T-helper 9 cell (primary cell): ENCODE data around the gene PPL.
"Not testable (repeated sequence)": the region's sequence is repeated elsewhere in the genome, so short reads cannot be mapped to it uniquely, and the experiment has no call there.

Source experiments
- DNase-seq: peaks from one replicate; pipeline ENCODE4 v3.0.0-alpha.2; 2020
- total RNA-seq, 2 donors: gene quantifications; one replicate each; lab custom pipeline; 2026; lab: John Stamatoyannopoulos, UW

Gene PPL
- 0 reads per million in 2 donors for total RNA-seq

GRCh38 chr16:4936991-4937781 is at the start of gene PPL:
PPL (minus strand) TSS chr16:4937148; CDS start chr16:4937045, 103 bp downstream.
- no peak for DNase-seq

- no peak for DNase-seq
Measured at GRCh38 chr16:4984174-4984990, 47.4 kb upstream of the PPL start.

GRCh38 chr16:4982056-4982867 is 45.3 kb upstream of the PPL start:
- DNase-seq: no peak

GRCh38 chr16:4981473-4981872 is 44.5 kb upstream of the PPL start:
- DNase-seq: no peak

- DNase-seq: no peak
Measured at GRCh38 chr16:4980691-4981090, 43.7 kb upstream of the PPL start.

- no peak for DNase-seq
Measured at GRCh38 chr16:4979736-4980660, 43.0 kb upstream of the PPL start.

GRCh38 chr16:4979164-4979563 is 42.2 kb upstream of the PPL start:
- DNase-seq: no peak

- no peak for DNase-seq
Measured at GRCh38 chr16:4976611-4977145, 39.7 kb upstream of the PPL start.

- DNase-seq: no peak
Measured at GRCh38 chr16:4976079-4976478, 39.1 kb upstream of the PPL start.

- no peak for DNase-seq
Measured at GRCh38 chr16:4972938-4973587, 36.1 kb upstream of the PPL start.

- no peak for DNase-seq
Measured at GRCh38 chr16:4970010-4970409, 33.1 kb upstream of the PPL start.

GRCh38 chr16:4968879-4969483 is 32.0 kb upstream of the PPL start:
- no peak for DNase-seq

GRCh38 chr16:4968278-4968677 is 31.3 kb upstream of the PPL start:
- DNase-seq: not testable (repeated sequence)

- DNase-seq: no peak
Measured at GRCh38 chr16:4966736-4967453, 29.9 kb upstream of the PPL start.

- DNase-seq: not testable (repeated sequence)
Measured at GRCh38 chr16:4963527-4963926, 26.6 kb upstream of the PPL start.

GRCh38 chr16:4962716-4963115 is 25.8 kb upstream of the PPL start:
- no peak for DNase-seq

GRCh38 chr16:4960579-4960978 is 23.6 kb upstream of the PPL start:
- DNase-seq: no peak

- no peak for DNase-seq
Measured at GRCh38 chr16:4958510-4959438, 21.8 kb upstream of the PPL start.
